Endothelial cell of umbilical vein (primary cell): ENCODE results near the gene OLFML2A. TPM values are rescaled to one million over a fixed set of nuclear protein-coding genes. Genes with fewer than 3 reads are reported as not detected.

Source experiments
- BruUV-seq: library from RNA; stranded (reverse); fragments of 400-500 nt; replicated peaks from 2 replicates; lab custom pipeline; 2021; lab: Mats Ljungman, UMichigan
- CTCF ChIA-PET: fragments of 300-600, 350-600 bp; sonication (Branson Sonifier 250); formaldehyde crosslinking; loops from one replicate; lab custom pipeline; 2021; ENCODE audit warnings: antibody characterized with exemption, inconsistent platforms; lab: Charles Lee
- POLR2A ChIA-PET: fragments of 300-600, 350-600 bp; sonication (Branson Sonifier 250); formaldehyde crosslinking; loops from one replicate; lab custom pipeline; 2021; ENCODE audit warnings: antibody characterized with exemption, inconsistent platforms; lab: Charles Lee
- DNase-seq: peaks from one replicate; pipeline ENCODE4 v3.0.0-alpha.2; 2011; ENCODE audit warnings: low read depth, low spot score
- FAIRE-seq: peaks from 2 replicates; lab custom pipeline; 2011; peaks lifted over from hg19 to GRCh38; lab: Jason Lieb, UNC
- H2AFZ ChIP-seq: 2 replicates; pipeline ENCODE4 v1.6.0; 2012; ENCODE audit warnings: low read depth, low read length, control low read depth, inconsistent platforms
- H3K27ac ChIP-seq: 2 replicates; pipeline ENCODE4 v1.5.1; 2011; ENCODE audit warnings: low read depth, mild to moderate bottlenecking, control low read depth, low read length, moderate library complexity; ENCODE audit not compliant: insufficient read depth
- H3K27me3 ChIP-seq, 2 experiments: 2 replicates each; pipeline versions ENCODE4 v1.6.0 to v1.6.1; 2011; ENCODE audit warnings: low read length in 2 of 2, mixed read lengths in 1 of 2; ENCODE audit not compliant: control insufficient read depth in 2 of 2, insufficient read depth in 2 of 2
- H3K36me3 ChIP-seq, 2 experiments: 2 replicates in 1 of 2; 3 replicates in 1 of 2; pipeline ENCODE4 v1.5.1; 2011; ENCODE audit warnings: low read length in 2 of 2, mild to moderate bottlenecking in 1 of 2, moderate library complexity in 1 of 2; ENCODE audit not compliant: control insufficient read depth in 2 of 2, insufficient read depth in 2 of 2; ENCODE audit errors: extremely low read depth in 1 of 2
- H3K4me1 ChIP-seq: 3 replicates; pipeline ENCODE4 v1.5.1; 2011; ENCODE audit warnings: mild to moderate bottlenecking, low read length; ENCODE audit not compliant: control insufficient read depth, insufficient read depth; ENCODE audit errors: extremely low read depth
- H3K4me2 ChIP-seq: 2 replicates; pipeline ENCODE4 v1.6.1; 2011; ENCODE audit warnings: low read length, control low read depth, mixed read lengths; ENCODE audit not compliant: insufficient read depth
- H3K4me3 ChIP-seq, 3 experiments: fragments of 200-600 bp in 1 of 3; sonication (generic), shearing (Covaris generic) in 1 of 3; replicated peaks in 1 of 3; 2 replicates each; pipeline ENCODE4 v1.5.1; 2011 to 2016; ENCODE audit warnings: control low read depth in 3 of 3, low read length in 3 of 3, mild to moderate bottlenecking in 2 of 3, inconsistent platforms in 1 of 3, low read depth in 1 of 3, moderate library complexity in 1 of 3; ENCODE audit not compliant: insufficient read depth in 1 of 3
- H3K79me2 ChIP-seq: 2 replicates; pipeline ENCODE4 v1.6.0; 2012; ENCODE audit warnings: low read length, inconsistent platforms; ENCODE audit not compliant: control insufficient read depth, insufficient read depth
- H3K9ac ChIP-seq: replicated peaks from 2 replicates; pipeline ENCODE3; 2011; ENCODE audit warnings: low read length, control low read depth; ENCODE audit not compliant: insufficient read depth; ENCODE audit errors: extremely low read depth
- H3K9me1 ChIP-seq: replicated peaks from 3 replicates; pipeline ENCODE4 v1.6.0; 2011; ENCODE audit warnings: mild to moderate bottlenecking, low read length; ENCODE audit not compliant: control insufficient read depth, insufficient read depth; ENCODE audit errors: extremely low read depth
- H3K9me3 ChIP-seq: replicated peaks from 2 replicates; pipeline ENCODE4 v1.5.1; 2012; ENCODE audit warnings: low read length, inconsistent platforms; ENCODE audit not compliant: control insufficient read depth, insufficient read depth
- H4K20me1 ChIP-seq: replicated peaks from 2 replicates; pipeline ENCODE3; 2011; ENCODE audit warnings: mild to moderate bottlenecking, low read length; ENCODE audit not compliant: control insufficient read depth, insufficient read depth; ENCODE audit errors: extremely low read depth
- EZH2 ChIP-seq: IDR thresholded peaks from 2 replicates; pipeline ENCODE4 v1.6.1; 2012; ENCODE audit warnings: borderline replicate concordance, low read depth, mild to moderate bottlenecking, moderate library complexity, low read length, inconsistent platforms; ENCODE audit not compliant: severe bottlenecking
- FOS ChIP-seq: IDR thresholded peaks from 2 replicates; pipeline ENCODE4 v1.6.1; 2011; ENCODE audit warnings: mild to moderate bottlenecking, low read length, moderate library complexity, borderline replicate concordance; ENCODE audit not compliant: insufficient read depth
- GATA2 ChIP-seq: IDR thresholded peaks from 2 replicates; pipeline ENCODE4 v1.7.0; 2011; ENCODE audit warnings: low read depth, mild to moderate bottlenecking, moderate library complexity, mixed read lengths, low read length; ENCODE audit not compliant: insufficient read length, insufficient read depth
- JUN ChIP-seq: IDR thresholded peaks from 2 replicates; pipeline ENCODE4 v1.6.1; 2011; ENCODE audit warnings: borderline replicate concordance, low read depth; ENCODE audit not compliant: insufficient read length, insufficient read depth
- MYC ChIP-seq: IDR thresholded peaks from one replicate; pipeline ENCODE4 v1.6.1; 2011; ENCODE audit warnings: mild to moderate bottlenecking, low read depth, low read length
- POLR2A ChIP-seq: IDR thresholded peaks from 2 replicates; pipeline ENCODE4 v1.6.1; 2012; ENCODE audit warnings: low read depth, mild to moderate bottlenecking, control low read depth, low read length
- POLR2AphosphoS5 ChIP-seq: IDR thresholded peaks from 2 replicates; pipeline ENCODE4 v1.6.1; 2012; ENCODE audit warnings: low read depth, mild to moderate bottlenecking, control low read depth, low read length, moderate library complexity; ENCODE audit not compliant: insufficient read depth
- dilution Hi-C: fragments of 300-500 bp; cut with MboI; formaldehyde crosslinking; loops from one replicate; pipeline ENCODE4 v1.15.0; 2019; ENCODE audit warnings: low sequenced_read_pairs; ENCODE audit not compliant: extremely low pct_ligation_motif_present
- intact Hi-C: fragments of 100-400 bp; cut with micrococcal nuclease; formaldehyde crosslinking; loops from one replicate; pipeline ENCODE4 v1.10.0; 2022
- polyA plus RNA-seq, 4 experiments: library from polyadenylated mRNA; depleted of rRNA in 3 of 4; stranded (reverse) in 3 of 4; unstranded in 1 of 4; fragments of >200 nt; gene quantifications; 2 replicates each; pipeline versions ENCODE4 v1.2.1 to v1.2.3, GENCODE V29; 2011 to 2012; ENCODE audit warnings: missing spikeins in 1 of 4
- total RNA-seq: library from RNA; stranded (reverse); gene quantifications from 2 replicates; pipeline ENCODE4 v1.2.3, GENCODE V29; 2021
- TF ChIP-seq, protein P1 (sequence below): IDR thresholded peaks from 2 replicates; pipeline ENCODE4 v1.6.1; 2011; ENCODE audit not compliant: insufficient read depth, insufficient read length
- TF ChIP-seq, protein P2 (sequence below), 2 donors: IDR thresholded peaks; 1 replicate in 1 of 2; 2 replicates in 1 of 2; pipeline ENCODE4 v1.5.1; 2011; ENCODE audit warnings: low read length in 2 of 2, mild to moderate bottlenecking in 2 of 2, moderate library complexity in 2 of 2, control low read depth in 1 of 2, inconsistent platforms in 1 of 2, low read depth in 1 of 2; ENCODE audit not compliant: insufficient read depth in 1 of 2; ENCODE audit errors: extremely low read depth in 1 of 2

The OLFML2A gene
- total and polyA plus RNA-seq, 2 donors (not counting 3 experiments of a cell fraction or from before 2014, with no cell fraction given), result 0.92 to 1.1 TPM

DNA sequence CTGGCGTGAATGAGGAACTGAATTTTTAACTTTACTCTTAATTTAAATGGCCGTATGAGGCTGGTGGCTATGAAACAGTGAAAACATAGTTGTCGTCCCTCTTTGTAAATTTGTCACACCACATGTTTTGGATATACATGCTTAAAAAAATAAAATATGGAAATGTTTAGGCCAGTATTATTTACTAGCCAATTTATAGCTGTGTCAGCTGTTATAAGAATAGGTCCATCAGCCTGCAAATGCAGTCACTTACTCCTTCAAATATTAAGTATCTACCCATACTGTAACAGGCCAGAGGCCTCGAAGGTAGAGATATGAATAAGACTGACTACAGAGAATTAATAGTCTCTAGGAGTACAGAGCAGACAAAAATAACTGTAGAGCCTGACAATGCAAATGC is 35.8 kb upstream of the OLFML2A start:
- no TSS peak for BruUV-seq
- dilution Hi-C loops (no loop called here), intact Hi-C loops (no loop called here)
- H3K79me2 ChIP-seq, result no peaks in the 10 kb centered on the region
- no peak overlapping the region for H3K27ac ChIP-seq
- H3K9me3 ChIP-seq, result no peaks in the 10 kb centered on the region
- no peak for DNase-seq
- H3K4me2 ChIP-seq, result no peak overlapping the region
- H4K20me1 ChIP-seq, result no peaks in the 10 kb centered on the region
- no peak for FAIRE-seq
- ChIA-PET POLR2A (no interaction called here), CTCF (no interaction called here)
- no peaks in the 10 kb centered on the region for H3K27me3 ChIP-seq
- H3K4me1 ChIP-seq, result no peaks in the 10 kb centered on the region
- no peaks in the 10 kb centered on the region for H3K9me1 ChIP-seq
- no peak overlapping the region for H3K4me3 ChIP-seq
- H3K36me3 ChIP-seq, result no peaks in the 10 kb centered on the region
- TF ChIP-seq FOS (no peak), MYC (no peak), JUN (no peak), POLR2AphosphoS5 (no peak), POLR2A (no peak), GATA2 (no peak), EZH2 (no peak)
- TF ChIP-seq, protein P1, sequence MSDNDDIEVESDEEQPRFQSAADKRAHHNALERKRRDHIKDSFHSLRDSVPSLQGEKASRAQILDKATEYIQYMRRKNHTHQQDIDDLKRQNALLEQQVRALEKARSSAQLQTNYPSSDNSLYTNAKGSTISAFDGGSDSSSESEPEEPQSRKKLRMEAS, result no peak
- TF ChIP-seq, protein P2, sequence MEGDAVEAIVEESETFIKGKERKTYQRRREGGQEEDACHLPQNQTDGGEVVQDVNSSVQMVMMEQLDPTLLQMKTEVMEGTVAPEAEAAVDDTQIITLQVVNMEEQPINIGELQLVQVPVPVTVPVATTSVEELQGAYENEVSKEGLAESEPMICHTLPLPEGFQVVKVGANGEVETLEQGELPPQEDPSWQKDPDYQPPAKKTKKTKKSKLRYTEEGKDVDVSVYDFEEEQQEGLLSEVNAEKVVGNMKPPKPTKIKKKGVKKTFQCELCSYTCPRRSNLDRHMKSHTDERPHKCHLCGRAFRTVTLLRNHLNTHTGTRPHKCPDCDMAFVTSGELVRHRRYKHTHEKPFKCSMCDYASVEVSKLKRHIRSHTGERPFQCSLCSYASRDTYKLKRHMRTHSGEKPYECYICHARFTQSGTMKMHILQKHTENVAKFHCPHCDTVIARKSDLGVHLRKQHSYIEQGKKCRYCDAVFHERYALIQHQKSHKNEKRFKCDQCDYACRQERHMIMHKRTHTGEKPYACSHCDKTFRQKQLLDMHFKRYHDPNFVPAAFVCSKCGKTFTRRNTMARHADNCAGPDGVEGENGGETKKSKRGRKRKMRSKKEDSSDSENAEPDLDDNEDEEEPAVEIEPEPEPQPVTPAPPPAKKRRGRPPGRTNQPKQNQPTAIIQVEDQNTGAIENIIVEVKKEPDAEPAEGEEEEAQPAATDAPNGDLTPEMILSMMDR (IDR thresholded peaks at IDR 0.05; ENCODE audit: extremely low read depth in 1 of 2, insufficient read depth in 1 of 2, low read depth in 1 of 2, low read length in 2 of 2), result no peak
- no peak overlapping the region for H3K9ac ChIP-seq
- H2AFZ ChIP-seq, result no peak overlapping the region
